Bone marrow (tissue), 2 donors: Measurements from ENCODE around the gene NPAS3.

Experiments
- DNase-seq, 2 donors: peaks; one replicate each; lab custom pipeline; 2025; lab: John Stamatoyannopoulos, UW

NPAS3 gene

GRCh38 chr14:33764876-33765650 is 826.4 kb downstream of the NPAS3 start:
- DNase-seq, result no peak

- no peak for DNase-seq
Measured at GRCh38 chr14:33767586-33768457, 829.1 kb downstream of the NPAS3 start.

- DNase-seq, result no peak
Measured at GRCh38 chr14:33768458-33768830, 829.8 kb downstream of the NPAS3 start.

GRCh38 chr14:33773205-33774030 is 834.7 kb downstream of the NPAS3 start:
- no peak for DNase-seq

- DNase-seq, result no peak
Measured at GRCh38 chr14:33774161-33774560, 835.5 kb downstream of the NPAS3 start.

GRCh38 chr14:33774723-33775470 is 836.2 kb downstream of the NPAS3 start:
- DNase-seq, result no peak

- DNase-seq, result no peak
Measured at GRCh38 chr14:33776871-33777270, 838.2 kb downstream of the NPAS3 start.

GRCh38 chr14:33777681-33778080 is 839.0 kb downstream of the NPAS3 start:
- no peak for DNase-seq

GRCh38 chr14:33780035-33780434 is 841.4 kb downstream of the NPAS3 start:
- no peak for DNase-seq

- DNase-seq, result no peak
Measured at GRCh38 chr14:33781236-33781635, 842.6 kb downstream of the NPAS3 start.

- no peak for DNase-seq
Measured at GRCh38 chr14:33782923-33783322, 844.2 kb downstream of the NPAS3 start.

- no peak for DNase-seq
Measured at GRCh38 chr14:33786091-33786825, 847.6 kb downstream of the NPAS3 start.

- DNase-seq, result no peak
Measured at GRCh38 chr14:33788161-33788560, 849.5 kb downstream of the NPAS3 start.

GRCh38 chr14:33790996-33791395 is 852.3 kb downstream of the NPAS3 start:
- no peak for DNase-seq

GRCh38 chr14:33792009-33792719 is 853.5 kb downstream of the NPAS3 start:
- DNase-seq, result no peak

- DNase-seq, result peak; percentile 13 to 41
Measured at GRCh38 chr14:33792720-33793368, 854.2 kb downstream of the NPAS3 start.

GRCh38 chr14:33793398-33794110 is 854.9 kb downstream of the NPAS3 start:
- DNase-seq, result no peak

GRCh38 chr14:33794791-33795305 is 856.2 kb downstream of the NPAS3 start:
- DNase-seq, result no peak

GRCh38 chr14:33796356-33796755 is 857.7 kb downstream of the NPAS3 start:
- DNase-seq, result no peak
